IPS-NIHi7 (cell line): ENCODE data around the gene TESK1.
"Not testable (repeated sequence)": the region's sequence is repeated elsewhere in the genome, so short reads cannot be mapped to it uniquely, and the experiment has no call there.

Experiments used
- DNase-seq: peaks from one replicate; pipeline ENCODE4 v3.0.0; 2012; ENCODE audit warnings: mixed read lengths; ENCODE audit errors: extremely low spot score

The TESK1 gene

DNA sequence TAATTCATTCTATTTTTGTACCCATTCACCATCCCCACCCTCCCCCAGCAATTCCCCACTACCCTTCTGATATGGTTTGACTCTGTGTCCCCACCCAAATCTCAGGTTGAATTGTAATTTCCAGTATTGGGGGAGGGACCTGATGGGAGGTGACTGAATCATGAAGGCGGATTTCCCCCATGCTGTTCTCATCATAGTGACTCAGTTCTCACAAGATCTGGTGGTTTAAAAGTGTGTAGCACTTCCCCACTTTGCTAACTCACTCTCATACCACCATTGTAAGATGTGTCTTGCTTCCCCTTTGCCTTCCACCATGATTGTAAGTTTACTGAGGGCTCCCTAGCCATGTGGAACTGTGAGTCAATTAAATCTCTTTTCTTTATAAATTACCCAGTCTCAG, 25.9 kb upstream of the TESK1 start:
- DNase-seq: no peak

DNA sequence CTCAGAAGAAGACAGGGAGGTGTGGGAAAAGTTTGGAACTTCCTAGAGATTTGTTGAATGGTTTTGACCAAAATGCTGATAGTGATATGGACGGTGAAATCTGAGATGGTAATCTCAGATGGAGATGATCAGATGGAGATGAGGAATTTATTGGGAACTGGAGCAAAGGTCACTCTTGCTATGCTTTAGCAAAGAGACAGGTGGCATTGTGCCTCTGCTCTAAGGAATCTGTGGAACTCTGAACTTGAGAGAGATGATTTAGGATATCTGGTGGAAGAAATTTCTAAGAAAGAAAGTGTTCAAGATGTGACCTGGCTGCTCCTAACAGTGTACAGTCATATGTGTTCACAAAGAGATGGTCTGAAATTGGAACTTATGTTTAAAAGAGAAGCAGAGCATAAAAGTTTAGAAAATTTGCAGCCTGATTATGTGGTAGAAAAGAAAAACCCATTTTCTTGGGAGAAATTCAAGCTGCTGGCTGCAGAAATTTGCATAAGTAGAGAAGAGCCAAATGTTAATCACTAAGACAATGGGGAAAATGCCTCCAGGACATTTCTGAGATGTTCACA, 25.3 kb upstream of the TESK1 start:
- DNase-seq: not testable (repeated sequence)

DNA sequence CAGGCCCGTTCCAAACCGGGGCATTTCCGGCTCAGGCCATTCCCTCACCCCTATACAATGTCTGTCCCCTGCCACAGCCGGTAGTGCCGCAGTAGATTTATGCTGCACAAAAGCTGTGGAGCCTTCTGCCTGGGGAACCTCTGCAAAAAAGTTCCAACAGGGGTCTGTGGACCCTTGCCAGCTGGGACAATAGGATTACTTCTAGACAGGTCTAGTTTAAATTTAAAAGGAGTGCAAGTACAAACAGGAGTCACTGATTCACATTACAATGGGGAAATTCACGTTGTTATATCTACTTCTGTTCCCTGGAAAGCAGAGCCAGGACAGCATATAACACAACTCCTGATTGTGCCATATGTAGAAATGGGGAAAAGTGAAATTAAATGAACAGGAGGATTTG, 21.5 kb upstream of the TESK1 start:
- not testable (repeated sequence) for DNase-seq

DNA sequence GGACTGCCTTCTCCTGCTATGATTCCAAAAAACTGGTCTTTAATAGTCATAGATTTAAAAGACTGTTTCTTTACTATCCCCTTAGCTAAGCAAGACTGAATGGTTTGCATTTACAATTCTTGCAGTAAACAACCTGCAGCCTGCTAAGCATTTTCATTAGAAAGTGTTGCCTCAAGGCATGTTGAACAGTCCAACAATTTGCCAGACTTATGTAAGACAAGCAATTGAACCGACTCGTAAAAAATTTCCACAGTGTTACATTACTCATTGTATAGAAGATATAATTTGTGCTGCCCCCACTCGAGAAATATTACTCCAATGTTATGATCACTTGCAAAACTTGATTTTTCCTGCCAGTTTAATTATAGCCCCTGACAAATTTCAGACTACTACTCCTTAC, 20.4 kb upstream of the TESK1 start:
- not testable (repeated sequence) for DNase-seq

DNA sequence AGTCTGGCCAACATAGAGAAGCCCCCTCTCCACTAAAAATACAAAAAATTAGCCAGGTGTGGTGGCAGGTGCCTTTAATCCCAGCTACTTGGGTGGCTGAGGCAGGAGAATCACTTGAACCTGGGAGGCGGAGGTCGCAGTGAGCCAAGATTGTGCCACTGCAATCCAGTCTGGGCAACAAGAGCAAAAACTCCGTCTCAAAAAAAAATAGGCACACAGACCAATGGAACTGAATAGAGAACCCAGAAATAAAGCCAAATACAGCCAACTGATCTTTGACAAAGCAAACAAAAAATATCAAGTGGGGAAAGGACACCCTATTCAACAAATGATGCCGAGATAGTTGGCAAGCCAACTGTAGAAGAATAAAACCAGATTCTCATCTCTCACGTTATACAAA, 16.6 kb upstream of the TESK1 start:
- DNase-seq: not testable (repeated sequence)

DNA sequence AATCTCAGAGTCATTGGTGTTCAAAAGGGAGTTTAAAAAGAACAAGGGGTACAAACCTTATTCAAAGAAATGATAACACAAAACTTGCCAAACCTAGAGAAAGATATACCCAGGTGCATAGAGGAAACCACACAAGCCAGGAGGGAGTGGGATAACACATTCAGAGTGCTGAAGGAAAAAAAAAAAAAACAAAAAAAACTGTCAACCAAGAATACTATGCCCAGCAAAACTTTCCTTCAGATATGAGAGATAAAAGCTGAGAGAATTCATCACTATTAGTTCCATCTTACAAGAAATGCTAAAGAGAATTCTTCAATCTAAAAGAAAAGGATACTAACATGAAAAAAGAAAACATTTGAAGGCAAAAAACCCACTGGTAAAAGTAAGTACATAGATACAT, 11.5 kb upstream of the TESK1 start:
- DNase-seq: no peak

DNA sequence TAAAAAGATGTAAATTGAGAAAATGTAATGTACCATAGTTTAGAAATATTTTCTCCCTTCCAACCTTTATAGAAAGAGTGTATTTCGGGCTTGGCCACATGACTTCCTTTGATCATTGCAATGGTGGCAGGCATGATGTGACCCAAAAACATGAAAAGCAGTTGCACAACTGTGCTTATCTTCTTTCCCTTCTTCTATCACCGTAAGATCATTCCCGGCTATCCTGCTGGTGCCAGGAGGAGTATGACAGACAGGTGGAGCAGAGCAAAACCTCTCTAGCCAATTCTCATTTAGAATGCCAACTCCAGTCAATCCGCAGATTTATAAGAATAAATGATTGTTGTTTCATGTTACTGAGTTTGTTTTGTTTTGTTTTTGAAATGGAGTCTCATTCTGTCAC, 10.6 kb upstream of the TESK1 start:
- DNase-seq: no peak

DNA sequence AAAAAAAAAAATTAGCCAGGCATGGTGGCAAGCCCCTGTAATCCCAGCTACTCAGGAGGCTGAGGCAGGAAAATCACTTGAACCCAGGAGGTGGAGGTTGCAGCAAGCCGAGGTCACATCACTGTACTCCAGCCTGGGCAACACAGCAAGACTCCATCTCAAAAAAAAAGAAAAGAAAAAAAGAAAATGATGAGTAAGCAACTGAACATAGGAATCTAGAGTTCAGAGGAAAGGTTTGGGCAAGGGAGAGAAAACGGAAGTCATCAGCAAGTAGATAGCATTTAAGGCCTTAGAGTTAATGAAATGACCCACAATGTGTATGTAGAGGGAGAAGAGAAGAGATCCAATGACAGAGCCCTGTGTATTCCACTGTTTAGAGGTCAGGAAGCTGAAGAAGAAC, 8.2 kb upstream of the TESK1 start:
- DNase-seq: not testable (repeated sequence)

DNA sequence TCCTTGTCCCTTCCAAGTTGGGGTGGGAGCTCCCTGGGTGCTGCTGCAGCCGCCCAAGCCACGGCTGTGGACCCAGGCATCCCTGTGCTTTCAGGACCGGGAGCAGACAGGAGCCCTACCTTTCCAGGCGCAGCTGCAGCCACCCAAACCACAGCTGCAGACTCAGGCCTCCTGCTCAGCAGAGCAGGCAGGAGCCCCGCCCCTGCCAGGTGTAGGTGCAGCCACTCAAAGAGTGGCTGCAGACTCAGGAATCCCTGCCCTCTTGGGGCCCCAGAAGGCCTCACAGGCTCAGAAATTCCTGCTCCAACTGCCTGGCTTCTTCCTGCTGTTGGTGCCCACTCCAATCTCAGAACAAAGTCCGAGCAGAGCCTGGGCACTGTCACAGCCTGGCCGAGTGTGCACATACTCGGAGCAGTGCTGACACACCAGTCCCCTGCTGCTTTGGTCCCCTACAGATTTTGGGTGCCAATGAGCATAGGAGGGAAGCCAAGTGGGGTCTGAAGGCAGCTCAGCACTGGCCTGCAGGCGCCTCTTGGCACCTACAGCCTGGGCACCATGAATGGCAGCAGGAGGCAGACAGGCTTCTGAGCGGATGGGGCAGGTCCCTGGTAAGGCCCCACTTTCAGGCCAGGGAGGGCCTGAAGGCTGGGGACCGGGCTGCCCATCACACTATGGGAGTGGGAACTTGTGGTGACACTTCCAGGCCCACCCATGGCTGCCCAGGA, 6.0 kb upstream of the TESK1 start:
- DNase-seq: no peak

DNA sequence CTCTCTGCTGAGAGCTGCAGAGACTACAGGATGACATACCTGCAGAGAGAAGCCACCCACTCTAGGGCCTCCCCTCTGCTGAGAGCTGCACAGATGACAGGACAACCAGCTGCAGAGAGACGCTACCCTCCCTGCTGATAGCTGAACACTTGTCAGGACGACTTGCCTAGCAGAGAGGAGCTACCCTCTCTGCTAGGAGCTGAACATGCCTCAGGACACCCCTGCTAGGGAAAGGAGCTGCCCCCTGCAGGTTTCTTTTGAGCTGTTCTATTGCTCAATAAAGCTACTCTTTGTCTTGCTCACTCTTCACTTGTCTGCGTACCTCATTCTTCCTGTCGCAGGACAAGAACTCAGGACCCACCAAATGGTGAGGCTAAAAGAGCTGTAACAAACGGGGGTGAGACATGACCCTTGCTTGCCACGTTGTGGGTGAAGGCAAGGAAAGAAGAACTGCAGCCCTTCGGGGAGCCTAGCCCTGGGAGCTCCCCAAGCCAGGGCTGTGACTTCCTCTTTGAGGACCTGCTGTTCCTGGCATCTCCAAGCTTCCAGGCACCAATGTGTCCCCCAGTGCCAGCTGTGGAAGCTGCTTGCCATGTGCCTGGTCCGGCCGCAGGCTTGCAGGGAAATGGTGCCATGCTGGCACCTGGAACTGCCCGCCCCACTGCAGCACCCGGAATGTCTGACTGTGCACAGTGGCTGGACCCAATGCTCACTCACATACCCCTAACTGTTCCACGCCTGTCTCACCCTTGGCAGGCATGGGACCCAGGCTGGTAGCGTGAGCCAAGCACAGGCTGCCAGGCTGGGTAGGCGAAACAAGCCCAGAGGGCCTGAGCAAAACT, 5.1 kb upstream of the TESK1 start:
- no peak for DNase-seq

DNA sequence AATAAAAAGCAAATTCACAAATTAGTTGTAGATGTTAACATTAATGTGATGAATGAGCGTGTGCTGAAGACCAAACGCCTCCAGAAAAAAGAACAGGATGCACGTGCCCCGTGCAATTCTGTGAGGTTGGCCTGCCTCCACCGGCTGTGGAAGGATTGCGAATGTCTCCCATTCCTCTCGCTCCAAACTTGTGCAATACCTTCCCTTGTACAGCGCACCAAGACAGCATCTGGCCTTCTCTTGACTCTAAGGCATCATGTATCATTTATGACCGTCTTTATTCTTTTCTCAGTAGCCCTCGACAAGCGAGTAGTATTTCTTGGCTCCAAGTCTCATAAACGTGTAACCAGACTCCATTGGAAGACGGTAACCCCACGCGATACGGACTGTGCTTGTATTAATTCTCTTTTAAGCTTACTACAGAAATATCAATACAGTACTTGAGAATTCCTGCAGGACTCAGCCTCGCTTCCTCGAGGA, 1.5 kb upstream of the TESK1 start:
- no peak for DNase-seq

DNA sequence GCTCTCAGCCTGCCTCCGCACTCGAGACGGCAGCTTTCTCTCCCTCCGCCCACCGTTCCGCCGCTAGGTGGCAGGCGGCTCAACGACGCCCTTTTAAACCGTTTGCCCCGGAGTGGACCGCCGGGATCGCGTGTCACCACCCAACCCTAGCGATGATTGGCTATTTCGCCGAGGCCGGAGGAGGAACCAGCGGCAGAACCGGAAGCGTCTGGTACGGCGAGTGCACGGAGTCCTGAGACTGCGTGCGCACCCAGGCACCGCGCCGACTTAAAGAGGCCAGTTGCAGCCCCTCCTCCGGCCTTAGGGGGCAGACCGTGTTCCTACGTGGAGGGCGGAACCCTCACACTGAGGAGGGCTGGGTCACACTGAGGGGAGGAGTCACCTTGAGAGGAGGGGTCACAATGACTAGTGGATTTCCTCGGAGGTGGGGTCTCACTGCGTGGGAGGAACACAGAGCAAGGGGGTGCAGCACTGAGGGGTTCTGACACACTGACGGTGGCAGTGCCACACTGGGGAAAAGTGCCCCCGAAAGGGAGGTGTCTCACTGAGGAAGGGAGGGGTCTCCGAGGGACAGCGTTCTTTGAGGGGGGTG, 980 bp upstream of the TESK1 start:
- DNase-seq: peak; percentile 99

DNA sequence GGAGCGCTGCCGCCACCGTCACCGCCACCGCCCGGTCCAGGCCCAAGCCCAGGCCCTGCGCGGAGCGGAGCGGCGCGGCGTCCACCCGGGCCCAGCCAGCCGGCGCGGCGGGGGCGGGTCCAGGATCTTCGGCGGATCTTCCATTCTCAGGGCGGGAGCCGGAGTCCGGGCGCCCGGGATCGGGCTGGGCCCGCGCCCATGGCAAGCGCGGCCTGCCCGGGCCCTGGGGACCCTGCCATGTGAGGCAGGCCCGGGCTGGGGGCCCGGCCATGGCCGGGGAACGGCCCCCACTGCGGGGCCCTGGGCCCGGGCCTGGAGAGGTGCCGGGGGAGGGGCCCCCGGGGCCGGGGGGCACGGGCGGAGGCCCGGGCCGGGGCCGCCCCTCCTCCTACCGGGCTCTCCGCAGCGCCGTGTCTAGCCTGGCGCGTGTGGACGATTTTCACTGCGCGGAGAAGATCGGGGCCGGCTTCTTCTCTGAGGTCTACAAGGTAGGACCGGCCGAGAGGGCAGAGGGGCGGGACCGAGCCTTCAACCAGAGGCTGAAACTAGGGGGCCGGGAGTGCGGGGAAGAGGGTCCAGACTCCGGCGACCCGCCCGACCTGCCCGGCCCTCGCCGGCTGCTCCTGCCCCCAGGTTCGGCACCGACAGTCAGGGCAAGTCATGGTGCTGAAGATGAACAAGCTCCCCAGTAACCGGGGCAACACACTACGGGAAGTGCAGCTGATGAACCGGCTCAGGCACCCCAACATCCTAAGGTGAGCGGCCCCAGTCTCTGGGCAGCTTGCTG, 482 bp downstream of the TESK1 start:
- peak; percentile 43 for DNase-seq

DNA sequence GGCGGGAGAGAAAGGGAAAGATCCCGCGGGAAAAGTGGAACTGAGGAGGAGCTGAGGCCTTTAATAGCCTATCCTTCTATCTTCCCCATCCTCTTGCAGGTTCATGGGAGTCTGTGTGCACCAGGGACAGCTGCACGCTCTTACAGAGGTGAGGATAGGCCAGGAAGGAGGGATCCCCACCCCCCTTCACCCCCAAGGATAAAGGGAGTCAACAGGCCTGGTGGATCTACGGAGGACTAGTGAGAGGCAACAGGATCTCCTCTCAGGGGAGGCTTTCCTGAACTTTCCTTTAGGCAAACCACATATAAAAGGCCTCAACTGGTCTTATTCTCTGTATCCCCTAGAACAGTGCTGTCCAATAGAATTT, 1.1 kb downstream of the TESK1 start:
- DNase-seq: no peak

DNA sequence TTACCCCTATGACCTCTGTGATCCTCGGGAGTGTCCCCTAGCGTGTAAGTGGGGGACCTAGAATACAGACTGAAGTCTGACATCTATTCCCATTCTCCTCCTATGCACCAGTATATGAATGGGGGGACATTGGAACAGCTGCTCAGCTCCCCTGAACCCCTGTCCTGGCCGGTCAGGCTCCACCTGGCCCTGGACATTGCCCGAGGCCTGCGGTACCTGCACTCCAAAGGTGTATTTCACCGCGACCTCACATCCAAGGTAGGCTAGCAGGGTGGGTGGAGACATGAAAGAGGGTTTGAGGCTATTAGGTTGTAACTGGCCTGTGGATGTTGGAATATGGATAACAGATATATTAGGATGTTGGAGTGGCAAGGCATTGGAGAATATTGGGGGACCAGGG, 1.7 kb downstream of the TESK1 start:
- DNase-seq: no peak

DNA sequence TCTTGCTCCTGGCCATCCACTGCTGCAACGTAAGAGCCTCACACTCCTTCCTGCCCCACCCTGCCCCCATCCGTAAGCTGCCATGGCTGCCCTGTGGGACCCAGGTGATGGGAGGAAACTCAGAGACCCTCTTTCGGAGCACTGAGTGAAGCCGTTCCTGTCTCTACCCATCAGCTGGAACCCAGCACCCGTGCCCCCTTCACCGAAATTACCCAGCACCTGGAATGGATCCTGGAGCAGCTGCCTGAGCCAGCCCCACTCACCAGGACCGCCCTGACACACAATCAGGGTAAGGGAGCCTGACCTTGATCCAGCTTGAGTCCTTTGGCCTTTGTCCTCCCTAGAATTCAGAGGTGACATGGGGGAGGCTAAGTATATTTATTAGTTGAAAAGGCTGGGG, 3.2 kb downstream of the TESK1 start:
- no peak for DNase-seq

DNA sequence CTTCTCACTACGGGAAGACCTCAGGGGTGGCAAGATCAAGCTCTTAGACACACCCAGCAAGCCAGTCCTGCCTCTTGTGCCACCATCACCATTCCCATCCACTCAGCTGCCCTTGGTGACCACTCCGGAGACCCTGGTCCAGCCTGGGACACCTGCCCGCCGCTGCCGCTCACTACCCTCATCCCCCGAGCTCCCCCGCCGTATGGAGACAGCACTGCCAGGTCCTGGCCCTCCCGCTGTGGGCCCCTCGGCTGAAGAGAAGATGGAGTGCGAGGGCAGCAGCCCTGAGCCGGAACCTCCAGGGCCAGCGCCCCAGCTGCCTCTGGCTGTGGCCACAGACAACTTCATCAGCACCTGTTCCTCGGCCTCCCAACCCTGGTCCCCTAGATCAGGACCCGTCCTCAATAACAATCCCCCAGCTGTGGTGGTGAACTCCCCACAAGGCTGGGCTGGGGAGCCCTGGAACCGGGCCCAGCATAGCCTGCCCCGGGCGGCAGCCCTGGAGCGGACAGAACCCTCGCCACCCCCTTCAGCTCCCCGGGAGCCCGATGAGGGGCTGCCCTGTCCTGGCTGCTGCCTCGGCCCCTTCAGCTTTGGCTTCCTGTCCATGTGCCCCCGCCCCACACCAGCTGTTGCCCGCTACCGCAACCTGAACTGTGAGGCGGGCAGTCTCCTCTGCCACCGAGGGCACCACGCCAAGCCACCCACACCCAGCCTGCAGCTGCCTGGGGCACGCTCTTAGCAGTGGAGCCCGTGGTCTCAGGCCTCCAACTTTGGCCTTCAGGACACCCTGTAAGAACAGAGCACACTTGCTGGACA, 4.1 kb downstream of the TESK1 start:
- no peak for DNase-seq

DNA sequence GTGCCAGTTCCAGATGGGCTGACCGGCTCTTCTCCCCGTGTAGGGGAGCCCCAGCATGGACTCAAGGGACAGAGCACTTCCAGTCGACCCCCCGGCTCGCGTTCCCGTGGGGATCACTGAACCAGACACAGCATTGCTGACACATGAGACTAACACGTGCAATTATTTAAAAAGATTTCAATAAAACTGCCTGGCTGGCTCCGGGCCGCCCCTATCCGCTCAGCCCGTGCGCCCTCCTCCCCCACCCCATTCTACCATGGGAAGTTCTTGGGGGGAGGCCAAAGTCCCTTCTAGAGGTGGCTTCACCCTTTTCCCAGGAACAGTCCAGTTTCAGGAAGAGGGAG, 4.7 kb downstream of the TESK1 start:
- DNase-seq: no peak

DNA sequence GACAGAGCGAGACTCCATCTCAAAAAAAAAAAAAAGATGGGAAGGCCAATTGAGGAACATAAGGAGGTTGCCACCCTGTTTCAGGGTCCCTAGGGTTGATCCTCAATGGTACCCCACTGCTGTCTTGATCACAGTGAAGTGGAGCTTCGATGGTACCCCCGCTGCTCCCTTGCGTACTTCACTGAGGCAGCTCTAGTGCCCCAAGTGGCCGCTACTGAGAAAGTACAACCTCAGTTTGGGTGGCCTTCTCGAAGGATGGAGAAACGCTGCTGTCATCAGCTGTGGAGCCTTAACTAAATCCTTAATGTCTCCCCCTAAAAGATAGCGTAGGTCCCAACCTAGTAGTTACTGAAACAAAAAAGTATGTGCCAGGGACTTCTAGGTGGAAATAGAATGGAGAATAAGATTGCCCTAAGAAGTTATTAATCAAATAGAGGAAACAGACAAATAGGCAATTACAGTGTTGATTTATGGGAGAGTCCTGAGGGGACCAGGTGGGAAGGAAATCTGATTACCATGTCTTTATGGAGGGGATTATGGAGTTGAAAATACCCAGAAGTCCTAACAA, 6.3 kb downstream of the TESK1 start:
- peak; percentile 70 for DNase-seq

DNA sequence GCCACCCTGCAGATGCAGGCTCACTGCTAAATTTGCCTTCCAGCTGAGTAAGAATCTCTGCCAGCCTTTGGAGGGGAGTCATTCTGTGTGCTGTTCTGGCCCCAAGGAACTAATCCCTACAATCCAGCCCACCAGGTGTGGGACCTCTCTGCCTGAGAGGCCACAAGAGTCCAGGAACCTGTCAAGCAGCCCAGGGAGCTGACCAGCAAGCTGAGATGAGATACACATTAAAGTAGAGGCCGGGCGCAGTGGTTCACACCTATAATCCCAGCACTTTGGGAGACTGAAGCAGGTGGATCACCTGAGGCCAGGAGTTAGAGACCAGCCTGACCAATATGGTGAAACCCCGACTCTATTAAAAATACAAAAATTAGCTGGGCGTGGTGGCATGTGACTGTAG, 7.0 kb downstream of the TESK1 start:
- not testable (repeated sequence) for DNase-seq

DNA sequence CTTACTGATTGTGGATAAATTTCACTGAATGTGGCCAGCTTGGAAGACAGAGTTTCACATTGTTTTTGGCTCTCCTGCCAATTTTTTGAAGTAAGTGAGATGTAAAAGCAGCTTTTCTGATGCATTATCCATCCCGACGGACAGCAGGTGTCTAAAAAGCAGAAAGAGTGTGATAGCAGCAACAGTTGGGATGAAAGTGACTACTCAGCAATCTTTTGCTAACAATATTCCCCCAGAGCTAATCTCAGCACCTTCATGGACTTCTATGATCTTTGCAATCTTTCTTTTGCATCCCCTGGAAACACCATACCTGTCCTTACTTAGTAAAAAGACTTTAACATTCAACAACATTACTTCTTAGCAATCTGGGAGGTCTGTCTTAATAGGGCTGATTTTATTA, 7.8 kb downstream of the TESK1 start:
- DNase-seq: no peak
